Measurements from ENCODE around the gene SP110.

GRCh38 chr2:230220347-230220969 is 674 bp upstream of the SP110 start:
- TF ChIP-seq, protein P1, sequence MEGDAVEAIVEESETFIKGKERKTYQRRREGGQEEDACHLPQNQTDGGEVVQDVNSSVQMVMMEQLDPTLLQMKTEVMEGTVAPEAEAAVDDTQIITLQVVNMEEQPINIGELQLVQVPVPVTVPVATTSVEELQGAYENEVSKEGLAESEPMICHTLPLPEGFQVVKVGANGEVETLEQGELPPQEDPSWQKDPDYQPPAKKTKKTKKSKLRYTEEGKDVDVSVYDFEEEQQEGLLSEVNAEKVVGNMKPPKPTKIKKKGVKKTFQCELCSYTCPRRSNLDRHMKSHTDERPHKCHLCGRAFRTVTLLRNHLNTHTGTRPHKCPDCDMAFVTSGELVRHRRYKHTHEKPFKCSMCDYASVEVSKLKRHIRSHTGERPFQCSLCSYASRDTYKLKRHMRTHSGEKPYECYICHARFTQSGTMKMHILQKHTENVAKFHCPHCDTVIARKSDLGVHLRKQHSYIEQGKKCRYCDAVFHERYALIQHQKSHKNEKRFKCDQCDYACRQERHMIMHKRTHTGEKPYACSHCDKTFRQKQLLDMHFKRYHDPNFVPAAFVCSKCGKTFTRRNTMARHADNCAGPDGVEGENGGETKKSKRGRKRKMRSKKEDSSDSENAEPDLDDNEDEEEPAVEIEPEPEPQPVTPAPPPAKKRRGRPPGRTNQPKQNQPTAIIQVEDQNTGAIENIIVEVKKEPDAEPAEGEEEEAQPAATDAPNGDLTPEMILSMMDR (IDR thresholded peaks at IDR 0.05): no peak
- TF ChIP-seq POLR2A (IDR thresholded peaks at IDR 0.05): no peak

All from ovary (tissue), 3 donors.